GM19238 (cell line): ENCODE data around the gene AGRP.
"Not testable (repeated sequence)": the region's sequence is repeated elsewhere in the genome, so short reads cannot be mapped to it uniquely, and the experiment has no call there.

ENCODE experiments used
- DNase-seq: peaks from one replicate; pipeline ENCODE4 v3.0.0; 2011; ENCODE audit warnings: low spot score; ENCODE audit not compliant: insufficient read length

AGRP gene

GRCh38 chr16:67483150-67483549, at the start of gene AGRP:
TSS of gene AGRP (minus strand) at chr16:67483547. CDS start at chr16:67483398, 149 bp downstream.
- DNase-seq: no peak

- DNase-seq: no peak
These were observed 47.9 kb upstream of the AGRP start for GRCh38 chr16:67531247-67531646.

GRCh38 chr16:67530013-67530939, 46.9 kb upstream of the AGRP start:
- DNase-seq: no peak

DNA sequence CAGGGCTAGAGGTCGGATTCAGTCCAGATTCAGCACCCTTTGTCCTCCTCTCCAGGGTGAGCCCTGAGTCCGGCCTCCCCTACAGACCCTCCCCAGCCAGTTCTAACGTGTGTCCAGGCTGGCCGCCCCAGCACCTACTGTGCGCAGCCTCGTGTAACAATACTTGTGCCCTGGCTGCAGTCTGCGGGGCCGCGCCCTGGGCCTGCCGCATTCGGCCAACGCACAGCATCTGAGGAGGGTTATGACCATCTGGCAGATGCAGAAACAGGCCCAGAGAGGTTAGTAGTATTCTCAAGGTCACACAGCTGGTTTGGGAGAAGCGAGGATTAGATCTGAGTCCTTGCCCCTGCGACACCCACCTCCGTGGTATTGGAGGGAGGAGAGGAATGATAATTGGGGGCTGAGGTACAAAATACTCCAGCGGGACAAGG, 46.2 kb upstream of the AGRP start:
- DNase-seq: no peak

DNA sequence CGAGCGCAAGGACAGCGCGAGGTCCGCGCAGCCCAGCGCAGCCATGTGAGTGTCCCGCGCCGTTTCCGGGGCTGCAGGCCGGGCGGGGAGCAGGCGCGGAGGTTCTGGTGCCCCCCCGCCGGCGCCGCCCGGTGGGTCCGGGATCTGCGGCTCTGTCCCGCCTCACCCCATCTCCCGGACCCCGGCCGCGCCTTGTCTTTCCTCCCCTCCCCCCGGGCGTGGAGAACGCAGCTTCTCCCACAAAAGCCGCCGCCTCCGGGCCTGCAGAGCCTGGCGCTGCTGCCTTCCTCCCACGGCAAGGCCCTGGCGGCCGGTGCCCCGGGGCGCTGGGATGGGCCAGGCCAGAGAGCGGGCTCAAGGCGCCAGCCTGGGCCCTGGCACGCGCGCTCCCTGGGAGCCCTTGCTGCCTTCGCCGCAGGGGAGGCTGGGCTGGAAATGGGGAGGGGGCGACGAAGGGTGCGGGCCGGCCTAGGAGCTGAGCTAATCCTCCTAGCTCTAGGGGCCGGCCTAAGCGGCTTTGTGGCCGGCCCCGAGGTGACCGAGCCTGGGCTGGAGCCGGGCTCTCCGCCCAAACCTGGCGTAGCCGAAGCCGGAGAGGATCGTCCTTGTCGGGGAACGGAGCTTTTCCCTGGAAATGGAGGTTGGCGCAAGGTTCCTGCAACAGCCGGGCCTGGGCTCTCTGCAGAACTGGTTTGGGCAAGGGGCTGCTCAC, 45.7 kb upstream of the AGRP start:
- no peak for DNase-seq

DNA sequence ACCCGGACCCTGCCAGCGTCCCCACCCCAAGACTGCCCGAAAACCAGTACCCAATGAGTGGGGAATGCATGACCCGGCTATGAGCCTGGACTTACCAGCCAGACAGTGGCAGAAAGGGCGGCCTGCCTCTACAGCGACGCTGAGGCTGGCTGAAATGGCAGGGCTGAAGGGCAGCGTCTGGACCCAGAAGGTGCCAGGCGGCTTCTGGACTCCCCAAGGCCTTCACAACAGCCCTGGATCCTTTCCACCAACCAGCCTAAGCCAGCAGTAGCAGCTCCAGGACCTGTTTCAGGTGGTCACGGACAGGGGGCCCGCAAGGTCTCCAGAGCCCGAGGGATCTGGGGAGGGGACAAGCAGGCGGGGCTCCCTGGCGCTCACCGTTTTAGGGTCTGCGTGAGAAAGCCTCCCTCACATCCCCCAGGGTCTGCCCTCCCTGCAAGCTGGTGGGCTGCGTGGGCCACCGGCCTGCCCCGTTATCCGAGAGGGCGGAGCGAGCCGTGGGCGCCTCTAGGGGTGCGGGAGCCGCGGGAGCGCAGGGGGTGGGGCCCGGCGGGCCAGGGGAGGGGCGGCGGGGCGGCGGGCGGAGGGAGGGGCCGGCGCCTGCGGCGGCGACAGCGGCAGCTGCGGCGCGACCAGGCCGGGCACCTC, 45.0 kb upstream of the AGRP start, which contains the start of gene RIPOR1:
Gene RIPOR1, plus strand, starts transcription at position 608 of the 648 bp plus-strand sequence. CDS start 9,618 bp downstream, outside the sequence.
- DNase-seq: no peak

DNA sequence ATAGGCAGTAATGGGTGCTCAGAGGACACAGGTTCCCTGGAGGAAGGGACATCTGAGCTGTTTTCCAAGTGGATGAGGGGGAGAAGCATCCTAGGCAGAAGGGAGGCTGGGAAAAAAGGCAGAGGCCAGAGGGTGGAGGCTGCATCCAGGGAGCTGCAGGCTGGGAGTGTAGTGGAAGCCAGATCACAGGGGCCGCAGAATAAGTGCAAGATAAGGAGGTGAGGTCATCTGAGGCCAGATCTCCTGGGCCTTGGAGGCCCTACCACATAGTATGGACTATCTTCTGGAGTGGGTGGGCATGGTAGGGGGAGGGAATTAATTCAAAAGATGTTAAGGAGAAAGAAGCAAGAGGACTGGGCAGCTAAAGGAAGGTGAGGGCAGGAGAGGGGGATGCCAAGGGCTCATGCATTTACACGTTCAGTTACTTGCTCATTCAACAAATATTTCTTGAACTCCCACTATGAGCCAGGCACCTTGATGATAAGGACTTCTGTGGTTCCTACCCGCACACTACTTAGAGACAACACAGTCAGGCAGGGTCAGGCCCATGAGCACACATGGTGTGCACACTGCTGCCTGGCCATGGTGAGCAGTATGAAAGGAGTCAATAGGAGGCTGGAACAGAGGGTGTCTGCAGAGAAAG, 42.9 kb upstream of the AGRP start:
- no peak for DNase-seq

DNA sequence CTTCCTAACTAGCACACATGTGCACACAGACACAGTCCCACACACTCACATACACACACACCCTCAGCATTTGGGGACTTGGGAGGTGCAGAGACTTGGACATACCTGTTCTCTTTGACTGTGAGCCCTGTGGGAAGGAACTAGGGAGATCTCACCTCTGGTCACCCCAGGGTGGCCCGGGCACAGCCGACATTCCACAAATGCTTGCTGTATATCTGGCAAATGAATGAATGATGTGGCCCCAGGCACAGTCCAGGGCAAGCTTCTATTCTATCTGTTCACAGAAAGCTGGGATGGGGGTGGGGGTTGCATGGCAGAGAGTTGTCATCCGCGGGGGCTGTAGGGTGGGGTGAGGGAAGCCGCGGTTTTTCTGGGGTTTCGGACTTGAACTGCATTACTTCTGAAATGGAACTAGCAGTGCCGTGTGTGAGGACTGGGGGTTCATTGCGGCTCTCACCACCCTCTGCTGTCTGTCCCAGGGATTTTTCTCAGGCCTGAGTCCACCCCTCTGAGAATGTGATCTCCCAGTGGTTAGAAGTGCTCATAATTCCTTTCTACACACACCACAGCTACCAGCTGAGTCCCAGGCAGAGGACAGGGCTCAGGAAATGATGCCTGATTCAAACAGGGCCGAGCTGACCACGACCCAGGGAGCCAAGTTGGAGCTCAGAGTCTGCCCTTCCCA, 42.0 kb upstream of the AGRP start:
- no peak for DNase-seq

GRCh38 chr16:67521095-67521804, 37.9 kb upstream of the AGRP start:
- DNase-seq: peak; percentile 88

DNA sequence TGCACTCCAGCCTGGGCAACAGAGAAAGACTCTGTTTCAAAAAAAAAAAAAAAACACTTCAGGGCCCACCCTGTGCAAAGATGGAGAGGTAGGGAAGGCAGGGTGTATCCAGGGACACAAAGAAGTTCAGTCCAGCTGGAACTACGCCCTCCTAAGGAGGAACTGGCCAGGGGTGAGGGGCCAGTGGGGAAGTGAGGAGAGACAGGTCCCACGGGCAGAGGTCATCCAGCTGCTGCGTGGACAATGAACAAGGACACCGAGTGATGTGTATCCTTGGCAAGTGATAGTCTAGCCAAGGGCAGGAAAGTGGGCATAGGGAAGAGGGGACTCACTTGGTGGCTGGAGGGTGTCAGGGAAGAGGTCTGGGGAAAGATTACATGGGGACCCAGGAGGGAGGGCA, 35.9 kb upstream of the AGRP start:
- DNase-seq: no peak

GRCh38 chr16:67518676-67519075, 35.3 kb upstream of the AGRP start:
- no peak for DNase-seq

DNA sequence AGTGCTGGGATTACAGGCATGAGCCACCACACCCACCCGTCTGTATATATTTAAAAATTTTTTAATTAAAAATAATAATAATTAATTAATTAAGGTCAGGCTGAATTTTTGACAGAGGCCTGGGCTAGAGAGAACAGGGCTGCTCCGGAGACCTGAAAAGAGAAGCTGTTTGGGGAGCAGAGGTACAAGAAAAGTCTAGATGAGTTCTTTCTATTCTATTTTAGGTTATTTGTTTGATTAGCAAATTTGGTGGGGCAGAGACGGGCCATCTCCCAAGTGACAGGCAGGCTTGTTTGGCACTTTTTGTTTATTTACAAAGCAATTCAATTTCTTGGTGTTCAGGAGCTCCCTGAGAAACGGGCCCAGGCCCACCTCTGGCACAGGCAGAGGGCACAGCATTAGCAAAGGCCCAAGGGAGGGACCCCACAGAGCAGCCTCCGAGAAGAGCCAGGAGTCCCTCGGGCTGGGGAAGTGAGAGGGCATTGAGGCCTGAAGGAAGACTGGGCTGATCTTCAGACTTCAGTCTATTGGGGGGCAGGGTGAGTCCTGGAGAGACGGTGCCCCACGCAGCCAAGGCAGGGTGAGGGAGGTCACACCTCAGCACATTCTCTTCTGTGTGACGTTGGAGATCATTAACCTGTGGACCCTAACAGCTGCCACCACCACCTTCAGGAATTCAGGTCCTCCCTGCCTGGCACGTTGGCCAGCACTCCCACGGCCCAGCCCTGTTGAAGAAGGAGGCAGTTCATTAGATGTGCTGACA, 34.5 kb upstream of the AGRP start:
- DNase-seq: peak; percentile 61

- no peak for DNase-seq
These were observed 33.8 kb upstream of the AGRP start for GRCh38 chr16:67517155-67517445.

GRCh38 chr16:67516296-67517154, 33.2 kb upstream of the AGRP start:
- DNase-seq: no peak

GRCh38 chr16:67514382-67514828, 31.1 kb upstream of the AGRP start:
- DNase-seq: peak; percentile 58

DNA sequence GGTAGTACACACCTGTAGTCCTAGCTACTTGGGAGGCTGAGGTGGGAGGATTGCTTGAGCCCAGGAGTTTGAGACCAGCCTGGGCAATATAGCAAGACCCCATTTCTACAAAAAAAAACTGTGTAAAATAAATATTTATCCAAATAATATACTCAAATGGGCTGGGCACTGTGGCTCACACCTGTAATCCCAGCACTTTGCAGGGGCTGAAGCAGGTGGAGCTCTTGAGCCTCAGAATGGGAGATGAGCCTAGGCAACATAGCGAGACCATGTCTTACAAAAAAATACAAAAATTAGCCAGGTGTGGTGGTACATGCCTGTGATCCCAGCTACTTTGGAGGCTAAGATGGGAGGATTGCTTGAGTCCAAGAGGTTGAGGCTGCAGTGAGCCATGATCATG, 30.5 kb upstream of the AGRP start:
- not testable (repeated sequence) for DNase-seq

DNA sequence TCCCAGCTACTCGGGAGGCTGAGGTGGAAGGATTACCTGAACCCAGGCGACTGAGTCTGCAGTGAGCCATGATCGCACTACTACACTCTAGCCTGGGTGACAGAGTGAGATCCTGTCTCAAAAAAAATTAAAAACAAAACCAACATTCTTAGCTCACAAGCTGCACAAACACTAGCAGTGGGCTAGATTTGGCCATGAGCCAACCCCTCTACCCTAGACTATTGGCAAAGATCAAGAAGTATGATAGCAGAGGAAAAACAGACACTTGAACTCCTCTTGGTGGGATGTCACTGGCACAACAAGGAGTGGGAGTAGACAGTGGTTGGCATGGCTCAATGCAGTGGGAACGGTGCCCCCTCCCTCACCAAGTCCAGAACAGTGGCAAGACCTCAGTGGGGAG, 25.7 kb upstream of the AGRP start:
- no peak for DNase-seq

- no peak for DNase-seq
These were observed 23.1 kb upstream of the AGRP start for GRCh38 chr16:67506468-67506867.
